Liver (tissue), 9 donors: ENCODE measurements around the gene PIK3CG. TPM values are rescaled to one million over a fixed set of nuclear protein-coding genes. Genes with fewer than 3 reads are reported as not detected.
"Not testable (repeated sequence)": the region's sequence is repeated elsewhere in the genome, so short reads cannot be mapped to it uniquely, and the experiment has no call there.

Source experiments
- DNase-seq: peaks from one replicate; pipeline ENCODE4 v3.0.0-alpha.2; 2017; ENCODE audit warnings: low spot score
- H3K27ac ChIP-seq, 2 donors: one replicate each; pipeline ENCODE4 v1.7.0; 2013; ENCODE audit warnings: inconsistent platforms in 2 of 2, low read length in 2 of 2, control low read depth in 1 of 2, low read depth in 1 of 2, mild to moderate bottlenecking in 1 of 2
- H3K27me3 ChIP-seq, 4 donors: one replicate each; pipeline versions ENCODE4 v1.6.1 to v1.7.0; 2013; ENCODE audit warnings: low read length in 3 of 4, inconsistent platforms in 1 of 4, mild to moderate bottlenecking in 1 of 4, moderate library complexity in 1 of 4; ENCODE audit not compliant: control insufficient read depth in 4 of 4, insufficient read depth in 4 of 4
- H3K36me3 ChIP-seq, 4 donors: one replicate each; pipeline versions ENCODE4 v1.6.1 to v1.7.0; 2013; ENCODE audit warnings: low read length in 3 of 4, mild to moderate bottlenecking in 3 of 4, low read depth in 1 of 4, moderate library complexity in 1 of 4; ENCODE audit not compliant: control insufficient read depth in 4 of 4, insufficient read depth in 3 of 4
- H3K4me1 ChIP-seq, 4 donors: one replicate each; pipeline versions ENCODE4 v1.6.1 to v1.7.0; 2013; ENCODE audit warnings: low read length in 3 of 4, mild to moderate bottlenecking in 3 of 4, moderate library complexity in 1 of 4; ENCODE audit not compliant: control insufficient read depth in 4 of 4, insufficient read depth in 4 of 4
- H3K4me3 ChIP-seq, 3 donors: one replicate each; pipeline versions ENCODE4 v1.6.1 to v1.7.0; 2013; ENCODE audit warnings: low read length in 3 of 3, control low read depth in 1 of 3, low read depth in 1 of 3, mild to moderate bottlenecking in 1 of 3
- H3K9ac ChIP-seq, 2 donors: one replicate each; pipeline ENCODE4 v1.7.0; 2013; ENCODE audit warnings: low read length in 2 of 2, mild to moderate bottlenecking in 2 of 2, moderate library complexity in 2 of 2, control low read depth in 1 of 2, low read depth in 1 of 2
- H3K9me3 ChIP-seq, 4 donors: one replicate each; pipeline versions ENCODE4 v1.6.1 to v1.7.0; 2013; ENCODE audit warnings: low read length in 3 of 4; ENCODE audit not compliant: control insufficient read depth in 4 of 4
- ATF3 ChIP-seq: IDR thresholded peaks from 2 replicates; pipeline ENCODE4 v1.6.1; 2016; ENCODE audit warnings: antibody characterized with exemption
- CTCF ChIP-seq: fragments of 150-350 bp; IDR thresholded peaks from 2 replicates; pipeline ENCODE4 v1.5.1; 2017; ENCODE audit warnings: improper control_type of control experiment, low read depth, low read length; ENCODE audit not compliant: missing input control
- EGR1 ChIP-seq, 2 donors: IDR thresholded peaks; 2 replicates each; pipeline ENCODE4 v1.6.1; 2016 to 2018; ENCODE audit warnings: antibody characterized with exemption in 2 of 2, low read depth in 2 of 2
- FOXA1 ChIP-seq: IDR thresholded peaks from 2 replicates; pipeline ENCODE4 v1.6.1; 2016; ENCODE audit warnings: antibody characterized with exemption
- FOXA2 ChIP-seq: IDR thresholded peaks from 2 replicates; pipeline ENCODE4 v1.6.1; 2016; ENCODE audit warnings: antibody characterized with exemption
- GABPA ChIP-seq, 2 donors: IDR thresholded peaks in 1 of 2; conservative IDR thresholded peaks in 1 of 2; 2 replicates each; pipeline ENCODE4 v1.6.1; 2016; ENCODE audit warnings: antibody characterized with exemption in 2 of 2, mild to moderate bottlenecking in 1 of 2, moderate library complexity in 1 of 2
- HNF4A ChIP-seq, 2 donors: conservative IDR thresholded peaks; 2 replicates each; pipeline ENCODE4 v1.6.1; 2016; ENCODE audit warnings: antibody characterized with exemption in 2 of 2, mild to moderate bottlenecking in 2 of 2
- HNF4G ChIP-seq: IDR thresholded peaks from 2 replicates; pipeline ENCODE4 v1.6.1; 2016; ENCODE audit warnings: antibody characterized with exemption
- JUND ChIP-seq, 2 donors: IDR thresholded peaks; 2 replicates each; pipeline ENCODE4 v1.6.1; 2016; ENCODE audit warnings: antibody characterized with exemption in 2 of 2
- MAX ChIP-seq: IDR thresholded peaks from 2 replicates; pipeline ENCODE4 v1.6.1; 2016; ENCODE audit warnings: antibody characterized with exemption
- NR2F2 ChIP-seq: IDR thresholded peaks from 2 replicates; pipeline ENCODE4 v1.6.1; 2016; ENCODE audit warnings: antibody characterized with exemption
- RAD21 ChIP-seq, 2 donors: IDR thresholded peaks; 2 replicates each; pipeline ENCODE4 v1.6.1; 2016; ENCODE audit warnings: antibody characterized with exemption in 2 of 2, mild to moderate bottlenecking in 2 of 2
- REST ChIP-seq: IDR thresholded peaks from 2 replicates; pipeline ENCODE4 v1.6.1; 2016; ENCODE audit warnings: antibody characterized with exemption, mild to moderate bottlenecking
- RXRA ChIP-seq, 2 donors: IDR thresholded peaks; 2 replicates each; pipeline ENCODE4 v1.6.1; 2017 to 2018; ENCODE audit warnings: antibody characterized with exemption in 2 of 2, mild to moderate bottlenecking in 1 of 2
- SP1 ChIP-seq: IDR thresholded peaks from 2 replicates; pipeline ENCODE4 v1.6.1; 2018; ENCODE audit warnings: antibody characterized with exemption, mild to moderate bottlenecking
- TAF1 ChIP-seq: conservative IDR thresholded peaks from 2 replicates; pipeline ENCODE4 v1.6.1; 2016; ENCODE audit warnings: antibody characterized with exemption, mild to moderate bottlenecking
- YY1 ChIP-seq: IDR thresholded peaks from 2 replicates; pipeline ENCODE4 v1.6.1; 2016; ENCODE audit warnings: antibody characterized with exemption, mild to moderate bottlenecking
- ZBTB33 ChIP-seq: IDR thresholded peaks from 2 replicates; pipeline ENCODE4 v1.6.1; 2016; ENCODE audit warnings: antibody characterized with exemption
- WGBS: extraction: QIAGEN DNeasy Blood & Tissue Kit; methylation state at CpG from one replicate; pipeline ENCODE4 v1.1.7; 2013; 5-methylcytosine and 5-hydroxymethylcytosine counted together
- polyA plus RNA-seq, 2 donors: library from polyadenylated mRNA; stranded (reverse) in 1 of 2; unstranded in 1 of 2; fragments of 200-250 nt in 1 of 2; fragments of >200 nt in 1 of 2; fragmentation: Nextera tagmentation in 1 of 2; extraction: Ambion mirVana in 1 of 2; gene quantifications; one replicate each; pipeline versions ENCODE4 v1.2.1 to v1.2.3, GENCODE V29; 2013 to 2015
- total RNA-seq, 2 donors: library from RNA; depleted of rRNA; stranded (reverse); fragments of >200 nt; gene quantifications; one replicate each; pipeline ENCODE4 v1.2.3, GENCODE V29; 2014
- donor health status: healthy.
- donor health status: healthy.
- donor health status: healthy.
- donor health status: healthy.
- donor health status: healthy.

Gene PIK3CG
- total and polyA plus RNA-seq, 4 donors = 0.36 to 4.1 (median 1.3) TPM

- H3K4me1 ChIP-seq = no peaks in the 10 kb centered on the region
- no peak overlapping the region for H3K27ac ChIP-seq
- TF ChIP-seq FOXA2 (no peak), MAX (no peak), GABPA (IDR thresholded peaks at IDR 0.05 in 1 of 2, conservative IDR thresholded peaks at IDR 0.05 in 1 of 2) (no peak), TAF1 (no peak), FOXA1 (no peak), HNF4G (no peak), ZBTB33 (no peak), HNF4A (conservative IDR thresholded peaks at IDR 0.05) (no peak), EGR1 (IDR thresholded peaks at IDR 0.05; ENCODE audit: low read depth in 2 of 2) (no peak), RXRA (IDR thresholded peaks at IDR 0.05) (no peak)
- H3K27me3 ChIP-seq = no peaks in the 10 kb centered on the region
- no peaks in the 10 kb centered on the region for H3K9me3 ChIP-seq
- H3K9ac ChIP-seq = no peak overlapping the region
- no peak overlapping the region for H3K4me3 ChIP-seq
- no peak for DNase-seq
- no peaks in the 10 kb centered on the region for H3K36me3 ChIP-seq
- 79% methylated on average over 4 of the region's 4 CpGs for WGBS
These were observed 61.8 kb downstream of the PIK3CG start for GRCh38 chr7:106926892-106927291.

- TF ChIP-seq EGR1 (IDR thresholded peaks at IDR 0.05; ENCODE audit: low read depth in 2 of 2) (no peak), NR2F2 (no peak), SP1 (no peak), RAD21 (IDR thresholded peaks at IDR 0.05) (no peak), HNF4A (conservative IDR thresholded peaks at IDR 0.05) (no peak), MAX (no peak), ATF3 (no peak), REST (no peak), TAF1 (no peak), CTCF (no peak), FOXA1 (no peak), HNF4G (no peak), RXRA (IDR thresholded peaks at IDR 0.05) (no peak), FOXA2 (no peak), GABPA (IDR thresholded peaks at IDR 0.05 in 1 of 2, conservative IDR thresholded peaks at IDR 0.05 in 1 of 2) (no peak), JUND (IDR thresholded peaks at IDR 0.05) (no peak), YY1 (no peak)
- Histone ChIP-seq H3K9me3 (no peaks in the 10 kb centered on the region), H3K4me1 (no peaks in the 10 kb centered on the region), H3K36me3 (no peaks in the 10 kb centered on the region), H3K9ac (no peak overlapping the region), H3K4me3 (no peak overlapping the region), H3K27ac (no peak overlapping the region), H3K27me3 (no peaks in the 10 kb centered on the region)
- DNase-seq = no peak
- WGBS = 59% methylated on average over 2 of the region's 2 CpGs
These were observed 62.5 kb downstream of the PIK3CG start for GRCh38 chr7:106927536-106927935.

- H3K4me3 ChIP-seq, H3K27ac ChIP-seq, H3K9me3 ChIP-seq, H3K36me3 ChIP-seq, H3K9ac ChIP-seq, H3K27me3 ChIP-seq, DNase-seq, H3K4me1 ChIP-seq: not testable (repeated sequence)
- WGBS = 77% methylated on average over 2 of the region's 2 CpGs
These were observed 64.5 kb downstream of the PIK3CG start for GRCh38 chr7:106929616-106930015.
